Ishikawa (cell line): ENCODE data around the gene FAM135A.

Experiments
- CEBPB ChIP-seq: IDR thresholded peaks from 2 replicates; pipeline ENCODE4 v1.6.1; 2012
- CREB1 ChIP-seq: IDR thresholded peaks from 2 replicates; pipeline ENCODE4 v1.6.1; 2012; ENCODE audit warnings: low read depth
- EGR1 ChIP-seq: IDR thresholded peaks from 2 replicates; pipeline ENCODE4 v1.6.1; 2012
- EP300 ChIP-seq: IDR thresholded peaks from 2 replicates; pipeline ENCODE4 v1.6.1; 2012; ENCODE audit warnings: borderline replicate concordance
- FOXM1 ChIP-seq: IDR thresholded peaks from 2 replicates; pipeline ENCODE4 v1.6.1; 2012; ENCODE audit warnings: low read depth, borderline replicate concordance
- NFIC ChIP-seq: IDR thresholded peaks from 2 replicates; pipeline ENCODE4 v1.6.1; 2012
- RAD21 ChIP-seq: IDR thresholded peaks from 2 replicates; pipeline ENCODE4 v1.6.1; 2012; ENCODE audit warnings: low read depth
- TAF1 ChIP-seq: IDR thresholded peaks from 2 replicates; pipeline ENCODE4 v1.6.1; 2012; ENCODE audit warnings: low read depth, mild to moderate bottlenecking
- TCF12 ChIP-seq: IDR thresholded peaks from 2 replicates; pipeline ENCODE4 v1.6.1; 2012; ENCODE audit warnings: low read depth
- TEAD4 ChIP-seq: IDR thresholded peaks from 2 replicates; pipeline ENCODE4 v1.6.1; 2012
- YY1 ChIP-seq: IDR thresholded peaks from 2 replicates; pipeline ENCODE4 v1.6.1; 2012; ENCODE audit warnings: low read depth
- ZBTB7A ChIP-seq: IDR thresholded peaks from 2 replicates; pipeline ENCODE4 v1.6.1; 2012; ENCODE audit warnings: low read depth
- TF ChIP-seq, protein P1 (sequence below): IDR thresholded peaks from 2 replicates; pipeline ENCODE4 v1.6.1; 2012; ENCODE audit warnings: low read depth, mild to moderate bottlenecking
- TF ChIP-seq, protein P2 (sequence below): IDR thresholded peaks from 2 replicates; pipeline ENCODE4 v1.6.1; 2012
- TF ChIP-seq, protein P3 (sequence below): IDR thresholded peaks from 2 replicates; pipeline ENCODE4 v1.6.1; 2012

The FAM135A gene

DNA sequence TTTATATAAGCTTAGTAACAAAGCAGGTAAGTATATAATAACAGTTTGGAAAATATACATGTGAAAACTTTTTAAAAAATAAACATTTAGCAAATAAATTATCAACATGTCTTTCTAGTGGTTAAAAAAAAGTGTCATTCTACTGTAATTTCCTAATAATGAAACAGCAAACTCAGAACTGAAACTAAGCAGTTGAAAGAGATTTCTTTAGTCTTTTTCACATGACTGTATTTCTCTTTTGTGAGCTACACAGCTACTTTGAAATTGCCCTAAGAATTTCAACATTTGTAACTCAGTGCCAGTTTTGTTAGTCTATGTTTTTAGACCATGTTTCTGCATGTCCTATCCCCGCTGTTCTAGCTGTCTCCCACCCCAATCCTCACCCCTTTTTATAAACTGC lies 125.1 kb downstream of the FAM135A start:
- TF ChIP-seq CREB1 = no peak

DNA sequence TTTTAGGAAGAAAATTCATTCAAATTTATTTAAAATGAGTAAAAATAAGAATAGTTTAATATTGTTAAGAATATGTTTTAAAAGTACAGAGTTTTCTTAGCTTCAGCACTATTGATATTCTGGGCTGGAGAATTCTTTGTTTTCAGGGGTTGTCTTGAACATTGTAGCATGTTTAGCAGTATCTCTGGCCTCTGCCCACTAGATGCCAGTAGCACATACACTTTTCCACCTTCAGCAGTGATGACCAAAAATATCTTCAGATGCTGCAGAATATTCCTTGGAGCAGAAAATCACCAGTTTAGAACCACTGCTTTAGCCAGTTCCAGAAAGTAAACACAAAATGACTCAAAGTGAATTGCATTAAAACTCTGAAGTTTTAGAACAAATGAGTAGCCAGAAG lies 134.0 kb downstream of the FAM135A start:
- TF ChIP-seq EGR1 (no peak), NFIC (no peak), TAF1 (no peak), RAD21 (peak; percentile 49)
- TF ChIP-seq, protein P1, sequence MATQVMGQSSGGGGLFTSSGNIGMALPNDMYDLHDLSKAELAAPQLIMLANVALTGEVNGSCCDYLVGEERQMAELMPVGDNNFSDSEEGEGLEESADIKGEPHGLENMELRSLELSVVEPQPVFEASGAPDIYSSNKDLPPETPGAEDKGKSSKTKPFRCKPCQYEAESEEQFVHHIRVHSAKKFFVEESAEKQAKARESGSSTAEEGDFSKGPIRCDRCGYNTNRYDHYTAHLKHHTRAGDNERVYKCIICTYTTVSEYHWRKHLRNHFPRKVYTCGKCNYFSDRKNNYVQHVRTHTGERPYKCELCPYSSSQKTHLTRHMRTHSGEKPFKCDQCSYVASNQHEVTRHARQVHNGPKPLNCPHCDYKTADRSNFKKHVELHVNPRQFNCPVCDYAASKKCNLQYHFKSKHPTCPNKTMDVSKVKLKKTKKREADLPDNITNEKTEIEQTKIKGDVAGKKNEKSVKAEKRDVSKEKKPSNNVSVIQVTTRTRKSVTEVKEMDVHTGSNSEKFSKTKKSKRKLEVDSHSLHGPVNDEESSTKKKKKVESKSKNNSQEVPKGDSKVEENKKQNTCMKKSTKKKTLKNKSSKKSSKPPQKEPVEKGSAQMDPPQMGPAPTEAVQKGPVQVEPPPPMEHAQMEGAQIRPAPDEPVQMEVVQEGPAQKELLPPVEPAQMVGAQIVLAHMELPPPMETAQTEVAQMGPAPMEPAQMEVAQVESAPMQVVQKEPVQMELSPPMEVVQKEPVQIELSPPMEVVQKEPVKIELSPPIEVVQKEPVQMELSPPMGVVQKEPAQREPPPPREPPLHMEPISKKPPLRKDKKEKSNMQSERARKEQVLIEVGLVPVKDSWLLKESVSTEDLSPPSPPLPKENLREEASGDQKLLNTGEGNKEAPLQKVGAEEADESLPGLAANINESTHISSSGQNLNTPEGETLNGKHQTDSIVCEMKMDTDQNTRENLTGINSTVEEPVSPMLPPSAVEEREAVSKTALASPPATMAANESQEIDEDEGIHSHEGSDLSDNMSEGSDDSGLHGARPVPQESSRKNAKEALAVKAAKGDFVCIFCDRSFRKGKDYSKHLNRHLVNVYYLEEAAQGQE = no peak

DNA sequence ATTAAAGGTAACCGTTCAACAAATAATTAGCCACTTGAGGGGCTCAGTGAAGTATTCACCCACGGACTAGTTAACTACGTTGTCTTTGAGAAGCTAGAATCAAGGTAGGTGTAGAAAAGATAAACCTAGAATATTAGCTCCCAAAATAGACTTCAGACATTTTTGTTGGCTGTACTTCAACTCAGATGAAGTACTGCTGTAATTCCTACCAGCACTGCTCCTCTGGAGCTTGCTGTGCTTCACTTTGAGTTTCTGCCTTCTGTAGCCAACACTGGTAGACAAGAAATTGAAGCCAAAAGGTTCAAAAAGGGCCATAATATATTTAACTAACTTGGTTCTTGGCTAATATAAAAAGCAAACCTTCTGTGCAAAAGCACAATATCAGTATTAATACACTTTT lies 134.6 kb downstream of the FAM135A start:
- no peak for TF ChIP-seq RAD21
- no peak for TF ChIP-seq EP300
- TF ChIP-seq CREB1 = no peak
- TF ChIP-seq TEAD4 = no peak
- TF ChIP-seq FOXM1 = no peak
- TF ChIP-seq CEBPB = no peak
- TF ChIP-seq YY1 = no peak
- no peak for TF ChIP-seq TAF1
- TF ChIP-seq, protein P2, sequence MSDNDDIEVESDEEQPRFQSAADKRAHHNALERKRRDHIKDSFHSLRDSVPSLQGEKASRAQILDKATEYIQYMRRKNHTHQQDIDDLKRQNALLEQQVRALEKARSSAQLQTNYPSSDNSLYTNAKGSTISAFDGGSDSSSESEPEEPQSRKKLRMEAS = no peak
- no peak for TF ChIP-seq EGR1
- TF ChIP-seq, protein P3, sequence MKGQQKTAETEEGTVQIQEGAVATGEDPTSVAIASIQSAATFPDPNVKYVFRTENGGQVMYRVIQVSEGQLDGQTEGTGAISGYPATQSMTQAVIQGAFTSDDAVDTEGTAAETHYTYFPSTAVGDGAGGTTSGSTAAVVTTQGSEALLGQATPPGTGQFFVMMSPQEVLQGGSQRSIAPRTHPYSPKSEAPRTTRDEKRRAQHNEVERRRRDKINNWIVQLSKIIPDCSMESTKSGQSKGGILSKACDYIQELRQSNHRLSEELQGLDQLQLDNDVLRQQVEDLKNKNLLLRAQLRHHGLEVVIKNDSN = no peak
- no peak for TF ChIP-seq NFIC
- no peak for TF ChIP-seq TCF12
- TF ChIP-seq, protein P1 = no peak
- no peak for TF ChIP-seq ZBTB7A

DNA sequence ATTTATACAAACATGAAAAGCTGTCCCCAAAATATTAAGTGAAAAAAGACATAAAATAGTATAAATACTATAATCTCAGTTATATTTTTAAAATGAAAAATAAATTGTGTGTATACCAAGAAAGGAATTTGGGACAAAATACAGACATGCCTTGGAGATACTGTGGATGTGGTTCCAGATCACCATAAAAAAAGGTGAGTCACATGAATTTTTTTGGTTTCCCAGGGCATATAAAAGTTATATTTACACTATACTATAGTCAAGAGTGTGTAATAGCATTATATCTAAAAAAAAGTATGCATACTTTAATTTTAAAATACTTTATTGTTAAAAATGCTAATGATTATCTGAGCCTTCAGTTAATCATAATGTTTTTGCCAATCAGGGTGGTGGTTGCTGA lies 136.0 kb downstream of the FAM135A start:
- TF ChIP-seq EP300 (no peak), TCF12 (no peak), EGR1 (no peak), YY1 (no peak), NFIC (no peak), FOXM1 (no peak), TEAD4 (no peak), CREB1 (no peak), TAF1 (no peak), RAD21 (no peak), ZBTB7A (no peak), CEBPB (no peak)
- TF ChIP-seq, protein P1 = no peak
- TF ChIP-seq, protein P2 = no peak
- TF ChIP-seq, protein P3 = no peak

DNA sequence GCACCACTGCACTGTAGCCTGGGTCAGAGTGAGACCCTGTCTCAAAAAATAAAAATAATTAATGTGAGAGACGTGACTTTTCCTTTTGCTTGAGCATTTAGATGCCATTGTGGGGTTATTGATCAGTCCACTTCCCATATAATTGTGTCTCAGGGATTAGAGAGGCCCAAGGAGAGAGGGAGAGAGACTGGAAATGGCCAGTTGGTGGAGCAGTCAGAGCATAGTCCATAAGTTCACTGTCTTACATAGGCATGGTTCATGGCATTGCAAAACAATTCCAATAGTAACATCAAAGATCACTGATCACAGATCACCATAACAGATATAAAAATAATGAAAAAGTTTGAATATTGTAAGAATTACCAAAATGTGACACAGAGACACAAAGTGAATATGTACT lies 138.3 kb downstream of the FAM135A start:
- TF ChIP-seq, protein P3 = no peak
- TF ChIP-seq CEBPB = no peak
- TF ChIP-seq, protein P2 = no peak
- TF ChIP-seq TEAD4 = no peak
- TF ChIP-seq, protein P1 = no peak
- no peak for TF ChIP-seq TAF1
- no peak for TF ChIP-seq RAD21
- no peak for TF ChIP-seq ZBTB7A
- TF ChIP-seq TCF12 = no peak
- no peak for TF ChIP-seq YY1
- TF ChIP-seq EGR1 = no peak
